K562 (cell line): ENCODE measurements around the gene AGAP1. TPM values are rescaled to one million over a fixed set of nuclear protein-coding genes. Genes with fewer than 3 reads are reported as not detected.

Source experiments
- ATAC-seq: fragments of 200-7000 bp; cut with Tn5 transposase; 3 replicates; pipeline ENCODE4 v1.9.1; 2020; ENCODE audit warnings: moderate library complexity
- BruUV-seq: library from RNA; stranded (reverse); fragments of 400-500 nt; replicated peaks from 2 replicates; lab custom pipeline; 2021; lab: Mats Ljungman, UMichigan
- CTCF ChIA-PET: fragments of 300-600 bp; formaldehyde crosslinking; extraction: SDS; loops from one replicate; lab custom pipeline; 2021; ENCODE audit warnings: low intra/inter-chr PET ratio; lab: Yijun Ruan, JAX
- POLR2A ChIA-PET: fragments of 300-600, 350-650 bp; sonication (Branson Sonifier 250); formaldehyde crosslinking; extraction: SDS; loops from one replicate; lab custom pipeline; 2021; ENCODE audit warnings: antibody characterized with exemption, inconsistent platforms; lab: Yijun Ruan, JAX
- DNase-seq, 4 experiments: peaks; one replicate each; pipeline versions ENCODE4 v3.0.0 to v3.0.0-alpha.2; 2011 to 2018; ENCODE audit warnings: low spot score in 3 of 4, mixed read lengths in 3 of 4; ENCODE audit errors: extremely low read depth in 1 of 4
- FAIRE-seq: peaks from 2 replicates; lab custom pipeline; 2011; peaks lifted over from hg19 to GRCh38; lab: Jason Lieb, UNC
- H2AFZ ChIP-seq: 2 replicates; pipeline ENCODE4 v1.6.0; 2011; ENCODE audit warnings: low read depth, low read length, control low read depth, inconsistent platforms
- H3K27ac ChIP-seq: fragments of 200-600 bp; 3 replicates; pipeline ENCODE4 v1.8.0; 2011; ENCODE audit warnings: low read depth, mild to moderate bottlenecking, control low read depth, inconsistent platforms, low read length, moderate library complexity, mixed read lengths; ENCODE audit errors: extremely low read depth
- H3K27me3 ChIP-seq, 2 experiments: fragments of 300-600 bp in 1 of 2; 2 replicates in 1 of 2; 3 replicates in 1 of 2; pipeline versions ENCODE4 v1.6.0 to v1.8.0; 2011; ENCODE audit warnings: inconsistent platforms in 2 of 2, low read length in 2 of 2, mild to moderate bottlenecking in 1 of 2, mixed read lengths in 1 of 2, moderate library complexity in 1 of 2; ENCODE audit not compliant: control insufficient read depth in 2 of 2, insufficient read depth in 2 of 2
- H3K36me3 ChIP-seq: fragments of 300-600 bp; 3 replicates; pipeline ENCODE4 v1.8.0; 2011; ENCODE audit warnings: mild to moderate bottlenecking, low read length, inconsistent platforms; ENCODE audit not compliant: control insufficient read depth, insufficient read depth
- H3K4me1 ChIP-seq, 2 experiments: fragments of 200-600 bp in 1 of 2; replicated peaks in 1 of 2; 2 replicates in 1 of 2; 3 replicates in 1 of 2; pipeline versions ENCODE4 v1.5.1 to v1.8.0; 2011; ENCODE audit warnings: inconsistent platforms in 2 of 2, low read length in 2 of 2, mild to moderate bottlenecking in 1 of 2, mixed read lengths in 1 of 2, moderate library complexity in 1 of 2; ENCODE audit not compliant: control insufficient read depth in 2 of 2, insufficient read depth in 2 of 2
- H3K4me2 ChIP-seq: 2 replicates; pipeline ENCODE4 v1.6.1; 2011; ENCODE audit warnings: low read length, control low read depth, inconsistent platforms, mixed read lengths; ENCODE audit not compliant: insufficient read depth
- H3K4me3 ChIP-seq: fragments of 200-600 bp; sonication (generic), shearing (Covaris generic); 2 replicates; pipeline ENCODE4 v1.5.1; 2016; ENCODE audit warnings: control low read depth, inconsistent platforms
- H3K79me2 ChIP-seq: fragments of 200-600 bp; 3 replicates; pipeline ENCODE4 v1.8.0; 2011; ENCODE audit warnings: low read length, inconsistent platforms; ENCODE audit not compliant: control insufficient read depth, insufficient read depth
- H3K9ac ChIP-seq, 2 experiments: 2 replicates each; pipeline versions ENCODE4 v1.6.0 to v1.6.1; 2011; ENCODE audit warnings: low read depth in 2 of 2, low read length in 2 of 2, control low read depth in 1 of 2, inconsistent platforms in 1 of 2, mild to moderate bottlenecking in 1 of 2, mixed read lengths in 1 of 2; ENCODE audit not compliant: insufficient read depth in 1 of 2
- H3K9me1 ChIP-seq: one replicate; pipeline ENCODE4 v1.6.0; 2011; ENCODE audit warnings: inconsistent platforms, mild to moderate bottlenecking, low read length, moderate library complexity; ENCODE audit not compliant: control insufficient read depth, insufficient read depth
- H3K9me3 ChIP-seq: replicated peaks from 2 replicates; pipeline ENCODE4 v1.5.1; 2011; ENCODE audit warnings: low read depth, low read length, inconsistent platforms; ENCODE audit not compliant: control insufficient read depth, insufficient read depth
- H4K20me1 ChIP-seq: replicated peaks from 2 replicates; pipeline ENCODE4 v1.6.1; 2011; ENCODE audit warnings: low read length, inconsistent platforms, mixed read lengths; ENCODE audit not compliant: control insufficient read depth, insufficient read depth
- ARHGAP35 ChIP-seq: fragments of 450-650 bp; IDR thresholded peaks from 2 replicates; pipeline ENCODE4 v1.6.1; 2018; ENCODE audit not compliant: partially characterized antibody
- CBFA2T3 ChIP-seq: fragments of 450-650 bp; IDR thresholded peaks from 2 replicates; pipeline ENCODE4 v1.6.1; 2017
- CTBP1 ChIP-seq: fragments of 450-650 bp; IDR thresholded peaks from 2 replicates; pipeline ENCODE4 v1.6.1; 2016; ENCODE audit warnings: borderline replicate concordance
- GABPA ChIP-seq: fragments of 200-800 bp; sonication (Bioruptor generic); conservative IDR thresholded peaks from 2 replicates; pipeline ENCODE4 v1.6.1; 2016; ENCODE audit warnings: low read depth, missing genetic modification characterization, missing compliant biosample characterization
- GABPB1 ChIP-seq: sonication (generic); formaldehyde crosslinking; IDR thresholded peaks from 2 replicates; pipeline ENCODE4 v1.8.0; 2022; ENCODE audit warnings: mild to moderate bottlenecking, missing genetic modification reagents
- HDAC6 ChIP-seq: IDR thresholded peaks from 2 replicates; pipeline ENCODE4 v1.6.1; 2012; ENCODE audit warnings: low read depth, mild to moderate bottlenecking, control low read depth, inconsistent platforms, low read length, moderate library complexity
- MAZ ChIP-seq, 2 experiments: fragments of 450-650 bp in 1 of 2; sonication (generic) in 1 of 2; formaldehyde crosslinking; IDR thresholded peaks in 1 of 2; conservative IDR thresholded peaks in 1 of 2; 2 replicates each; pipeline versions ENCODE4 v1.4.0 to v1.5.0; 2020; ENCODE audit warnings: mild to moderate bottlenecking in 1 of 2, missing genetic modification reagents in 1 of 2
- MCM3 ChIP-seq: fragments of 450-650 bp; IDR thresholded peaks from 2 replicates; pipeline ENCODE4 v1.6.1; 2016
- MGA ChIP-seq: fragments of 450-650 bp; IDR thresholded peaks from 2 replicates; pipeline ENCODE4 v1.6.1; 2016; ENCODE audit warnings: mild to moderate bottlenecking, moderate library complexity
- MYNN ChIP-seq, 2 experiments: sonication (generic); formaldehyde crosslinking in 1 of 2; IDR thresholded peaks; 2 replicates each; pipeline versions ENCODE4 v1.5.0 to v1.6.1; 2016 to 2020; ENCODE audit warnings: antibody characterized with exemption in 1 of 2, missing genetic modification reagents in 1 of 2
- NFATC3 ChIP-seq: fragments of 450-650 bp; IDR thresholded peaks from 2 replicates; pipeline ENCODE4 v1.6.1; 2017; ENCODE audit warnings: mild to moderate bottlenecking
- SOX6 ChIP-seq: fragments of 450-650 bp; IDR thresholded peaks from 2 replicates; pipeline ENCODE4 v1.6.1; 2014; ENCODE audit warnings: mild to moderate bottlenecking
- TAL1 ChIP-seq: fragments of 450-650 bp; IDR thresholded peaks from 2 replicates; pipeline ENCODE4 v1.6.1; 2016; ENCODE audit warnings: mild to moderate bottlenecking
- ZC3H11A ChIP-seq: IDR thresholded peaks from 2 replicates; pipeline ENCODE4 v1.6.1; 2012; ENCODE audit warnings: low read depth, low read length, improper control_type of control experiment
- WGBS: fragments of 100-300 bp; shearing (Covaris generic); methylation state at CpG from one replicate; pipeline ENCODE4 v1.1.6; 2016; ENCODE audit warnings: low coverage, mixed read lengths; ENCODE audit not compliant: insufficient coverage; ENCODE audit errors: missing lambda C conversion rate; 5-methylcytosine and 5-hydroxymethylcytosine counted together
- in situ Hi-C: fragments of 300-500 bp; cut with MboI; formaldehyde crosslinking; loops from 4 replicates; pipeline ENCODE4 v1.15.0; 2018; ENCODE audit warnings: inconsistent platforms, mixed read lengths
- intact Hi-C: fragments of 100-400 bp; cut with micrococcal nuclease; formaldehyde crosslinking; loops from 2 replicates; pipeline ENCODE4 v1.14.2; 2022
- polyA plus RNA-seq, 8 experiments: library from polyadenylated mRNA; depleted of rRNA in 4 of 8; stranded (reverse) in 5 of 8; unstranded in 3 of 8; fragments of >200 nt; fragmentation: Nextera tagmentation in 2 of 8; fragmentation: Illumina TruSeq in 1 of 8; extraction: Ambion mirVana in 2 of 8; extraction: Trizol in 1 of 8; gene quantifications; 2 replicates each; pipeline versions ENCODE4 v1.2.1 to v1.2.3, GENCODE V29; 2011 to 2014; ENCODE audit warnings: inconsistent platforms in 1 of 8, missing spikeins in 1 of 8
- total RNA-seq, 7 experiments: library from RNA; depleted of rRNA in 6 of 7; stranded (reverse); fragments of >200 nt in 6 of 7; fragmentation: Illumina TruSeq in 2 of 7; extraction: Trizol in 2 of 7; gene quantifications; 2 replicates each; pipeline versions ENCODE4 v1.2.1 to v1.2.3, GENCODE V29; 2011 to 2021; ENCODE audit warnings: low replicate concordance in 1 of 7

AGAP1 gene
- total and polyA plus RNA-seq, 9 of the 15 experiments (the other 6 are each of a cell fraction or from before 2014, with no cell fraction given), result 1.3 to 24.0 (median 10.6) TPM

DNA sequence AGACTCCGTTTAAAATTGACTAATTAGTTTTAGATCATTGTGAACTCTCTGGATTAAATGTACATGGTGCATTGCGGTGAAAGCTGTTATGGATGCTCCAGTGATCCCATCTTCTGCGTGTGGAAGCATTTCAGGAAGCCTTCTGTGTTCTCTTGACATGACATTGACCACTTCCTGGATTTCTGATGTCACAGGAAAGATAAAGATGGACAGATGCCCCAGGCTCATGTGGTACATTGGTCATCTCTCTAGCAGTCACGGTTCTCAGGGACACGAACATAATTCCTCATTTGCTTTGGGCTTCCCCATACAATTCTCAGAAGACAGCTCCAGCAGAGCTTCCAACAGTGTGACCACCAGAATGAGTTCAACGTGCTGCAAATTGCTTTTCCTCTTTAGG is 26.9 kb downstream of the AGAP1 start:
- Histone ChIP-seq H4K20me1 (peaks cover 15% of the 10 kb centered on the region; the same call in 1 of the 2 replicates), H3K36me3 (no peaks in the 10 kb centered on the region), H3K4me2 (no peak overlapping the region), H3K9me1 (peaks cover 9% of the 10 kb centered on the region), H3K27ac (no peak overlapping the region), H3K4me1 (peaks cover 0 to 20% of the 10 kb centered on the region in 2 experiments; a peak in 3 of 5 replicates), H3K9me3 (no peaks in the 10 kb centered on the region), H3K9ac (no peak overlapping the region), H3K4me3 (no peak overlapping the region), H3K27me3 (no peaks in the 10 kb centered on the region), H3K79me2 (peaks cover 91% of the 10 kb centered on the region), H2AFZ (no peak overlapping the region)
- POLR2A ChIA-PET, result interaction anchor here (0.7 kb wide), 1 partner anchor 37 kb away, joined by 3 read pairs; no protein-coding TSS in a partner anchor
- CTCF ChIA-PET, result no interaction called here
- FAIRE-seq (no peak), ATAC-seq (no peak), DNase-seq (no peak)
- BruUV-seq, result no TSS peak
- intact Hi-C loops (no loop called here), in situ Hi-C loops (no loop called here)
- 46% methylated on average over 6 of the region's 6 CpGs for WGBS
- TF ChIP-seq NFATC3 (no peak), ZC3H11A (no peak), MYNN (IDR thresholded peaks at IDR 0.05) (no peak), MYNN (CRISPR knock-in tag; IDR thresholded peaks at IDR 0.05) (no peak), ARHGAP35 (no peak), GABPB1 (CRISPR knock-in tag) (no peak), MGA (no peak), CTBP1 (peak; percentile 49; the same call in 1 of the 2 replicates), HDAC6 (no peak), TAL1 (no peak), GABPA (tag) (peak; percentile 25; the same call in 1 of the 2 replicates), SOX6 (no peak), MCM3 (no peak), MAZ (CRISPR knock-in tag; conservative IDR thresholded peaks at IDR 0.05 in 1 of 2, IDR thresholded peaks at IDR 0.05 in 1 of 2) (no peak), CBFA2T3 (no peak)
